Left forelimb (tissue), 1 donor: ENCODE data around the gene RALGAPA1.
"Not testable (repeated sequence)": the region's sequence is repeated elsewhere in the genome, so short reads cannot be mapped to it uniquely, and the experiment has no call there.

Experiments used
- DNase-seq: peaks from one replicate; pipeline ENCODE4 v3.0.0-alpha.2; 2018; ENCODE audit warnings: low spot score

The RALGAPA1 gene

GRCh38 chr14:35761922-35762321 lies 47.2 kb downstream of the RALGAPA1 start:
- no peak for DNase-seq

- DNase-seq: no peak
These were observed 49.0 kb downstream of the RALGAPA1 start for GRCh38 chr14:35760143-35760542.

GRCh38 chr14:35758523-35759129 lies 50.5 kb downstream of the RALGAPA1 start:
- no peak for DNase-seq

- no peak for DNase-seq
These were observed 54.4 kb downstream of the RALGAPA1 start for GRCh38 chr14:35754671-35755070.

- no peak for DNase-seq
These were observed 56.7 kb downstream of the RALGAPA1 start for GRCh38 chr14:35752380-35752779.

- DNase-seq: no peak
These were observed 58.7 kb downstream of the RALGAPA1 start for GRCh38 chr14:35750202-35750904.

GRCh38 chr14:35747379-35747778 lies 61.7 kb downstream of the RALGAPA1 start:
- no peak for DNase-seq

GRCh38 chr14:35742442-35742841 lies 66.7 kb downstream of the RALGAPA1 start:
- DNase-seq: no peak

GRCh38 chr14:35742032-35742371 lies 67.1 kb downstream of the RALGAPA1 start:
- no peak for DNase-seq

GRCh38 chr14:35741345-35742031 lies 67.6 kb downstream of the RALGAPA1 start:
- DNase-seq: no peak

GRCh38 chr14:35740215-35740614 lies 68.9 kb downstream of the RALGAPA1 start:
- no peak for DNase-seq

- DNase-seq: not testable (repeated sequence)
These were observed 73.9 kb downstream of the RALGAPA1 start for GRCh38 chr14:35735163-35735562.

GRCh38 chr14:35733510-35733909 lies 75.6 kb downstream of the RALGAPA1 start:
- not testable (repeated sequence) for DNase-seq

- DNase-seq: no peak
These were observed 78.2 kb downstream of the RALGAPA1 start for GRCh38 chr14:35730871-35731270.

- no peak for DNase-seq
These were observed 81.3 kb downstream of the RALGAPA1 start for GRCh38 chr14:35727764-35728163.

GRCh38 chr14:35725930-35726329 lies 83.2 kb downstream of the RALGAPA1 start:
- DNase-seq: no peak

GRCh38 chr14:35715079-35715478 lies 94.0 kb downstream of the RALGAPA1 start:
- DNase-seq: no peak

- no peak for DNase-seq
These were observed 96.6 kb downstream of the RALGAPA1 start for GRCh38 chr14:35712466-35712865.

- DNase-seq: no peak
These were observed 101.0 kb downstream of the RALGAPA1 start for GRCh38 chr14:35708062-35708461.

GRCh38 chr14:35705636-35706035 lies 103.5 kb downstream of the RALGAPA1 start:
- no peak for DNase-seq

GRCh38 chr14:35704793-35705493 lies 104.2 kb downstream of the RALGAPA1 start:
- no peak for DNase-seq

- no peak for DNase-seq
These were observed 107.6 kb downstream of the RALGAPA1 start for GRCh38 chr14:35701531-35701930.
